HAP-1 (cell line): ENCODE results near the gene CKLF.
"Not testable (repeated sequence)": the region's sequence is repeated elsewhere in the genome, so short reads cannot be mapped to it uniquely, and the experiment has no call there.

Source experiments
- DNase-seq, 2 experiments: peaks; one replicate each; pipeline ENCODE4 v3.0.0-alpha.2; 2016 to 2020; ENCODE audit warnings: low spot score in 2 of 2
- H3K27me3 ChIP-seq: fragments of 250-450 bp; sonication (Bioruptor Pico); 2 replicates; pipeline ENCODE4 v1.5.1; 2020; ENCODE audit warnings: low read depth, mild to moderate bottlenecking, moderate library complexity
- H3K36me3 ChIP-seq: fragments of 250-450 bp; sonication (Bioruptor Pico); replicated peaks from 2 replicates; pipeline ENCODE4 v1.5.1; 2020; ENCODE audit warnings: mild to moderate bottlenecking
- H3K4me1 ChIP-seq: fragments of 250-450 bp; sonication (Bioruptor Pico); 2 replicates; pipeline ENCODE4 v1.5.1; 2020; ENCODE audit warnings: mild to moderate bottlenecking
- H3K4me3 ChIP-seq: fragments of 250-450 bp; sonication (Bioruptor Pico); 2 replicates; pipeline ENCODE4 v1.5.1; 2020; ENCODE audit warnings: mild to moderate bottlenecking, moderate library complexity
- H3K9me3 ChIP-seq: fragments of 250-450 bp; sonication (Bioruptor Pico); 2 replicates; pipeline ENCODE4 v1.5.1; 2020; ENCODE audit warnings: mild to moderate bottlenecking, moderate library complexity
- in situ Hi-C: fragments of 300-500 bp; cut with MboI; formaldehyde crosslinking; loops from 3 replicates; pipeline ENCODE4 v1.14.3; 2020; ENCODE audit warnings: low sequenced_read_pairs, inconsistent platforms, mixed read lengths

CKLF gene

DNA sequence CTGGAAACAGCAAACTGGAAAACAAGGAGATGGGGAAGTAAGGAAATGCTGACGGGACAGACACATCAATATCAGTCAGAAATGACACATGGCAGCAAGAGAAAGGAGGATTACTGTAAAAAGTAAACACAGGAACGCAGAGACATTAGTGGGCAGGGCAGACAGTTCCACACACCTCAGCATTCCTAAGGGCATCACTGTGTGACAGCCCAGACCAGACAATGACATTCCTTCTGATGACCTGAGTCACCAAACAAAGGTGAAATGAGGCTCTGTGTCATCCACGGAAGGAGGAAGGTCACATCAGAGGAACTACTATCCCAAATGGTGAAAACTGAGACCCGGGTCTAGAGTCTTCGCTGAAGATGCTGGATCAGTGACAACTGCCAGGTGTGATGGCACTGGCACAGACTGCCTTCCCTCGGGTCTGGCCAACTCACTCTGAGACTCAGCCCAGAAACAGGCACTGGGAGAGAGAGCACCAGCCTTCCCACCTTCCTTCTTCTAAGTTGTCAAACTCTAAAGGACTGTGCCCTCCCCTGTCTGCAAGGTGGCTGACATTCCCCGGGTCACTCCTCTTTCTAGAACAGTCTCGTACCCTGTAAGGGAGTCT lies 39.2 kb upstream of the CKLF start:
- Histone ChIP-seq H3K9me3 (no peaks in the 10 kb centered on the region), H3K27me3 (no peaks in the 10 kb centered on the region), H3K4me1 (peaks cover 3% of the 10 kb centered on the region), H3K4me3 (no peak overlapping the region), H3K36me3 (0 out of 2 replicates have a peak, but pooled peaks cover 6% of the 10 kb centered on the region)
- no peak for DNase-seq
- in situ Hi-C loops = no loop called here

DNA sequence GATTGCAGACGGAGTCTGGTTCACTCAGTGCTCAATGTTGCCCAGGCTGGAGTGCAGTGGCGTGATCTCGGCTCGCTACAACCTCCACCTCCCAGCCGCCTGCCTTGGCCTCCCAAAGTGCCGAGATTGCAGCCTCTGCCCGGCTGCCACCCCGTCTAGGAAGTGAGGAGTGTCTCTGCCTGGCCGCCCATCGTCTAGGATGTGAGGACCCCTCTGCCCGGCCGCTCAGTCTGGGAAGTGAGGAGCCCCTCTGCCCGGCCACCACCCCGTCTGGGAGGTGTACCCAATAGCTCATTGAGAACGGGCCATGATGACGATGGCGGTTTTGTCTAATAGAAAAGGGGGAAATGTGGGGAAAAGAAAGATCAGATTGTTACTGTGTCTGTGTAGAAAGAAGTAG lies 38.0 kb upstream of the CKLF start:
- H3K4me3 ChIP-seq, H3K9me3 ChIP-seq, DNase-seq, in situ Hi-C loops, H3K27me3 ChIP-seq, H3K4me1 ChIP-seq, H3K36me3 ChIP-seq: not testable (repeated sequence)

DNA sequence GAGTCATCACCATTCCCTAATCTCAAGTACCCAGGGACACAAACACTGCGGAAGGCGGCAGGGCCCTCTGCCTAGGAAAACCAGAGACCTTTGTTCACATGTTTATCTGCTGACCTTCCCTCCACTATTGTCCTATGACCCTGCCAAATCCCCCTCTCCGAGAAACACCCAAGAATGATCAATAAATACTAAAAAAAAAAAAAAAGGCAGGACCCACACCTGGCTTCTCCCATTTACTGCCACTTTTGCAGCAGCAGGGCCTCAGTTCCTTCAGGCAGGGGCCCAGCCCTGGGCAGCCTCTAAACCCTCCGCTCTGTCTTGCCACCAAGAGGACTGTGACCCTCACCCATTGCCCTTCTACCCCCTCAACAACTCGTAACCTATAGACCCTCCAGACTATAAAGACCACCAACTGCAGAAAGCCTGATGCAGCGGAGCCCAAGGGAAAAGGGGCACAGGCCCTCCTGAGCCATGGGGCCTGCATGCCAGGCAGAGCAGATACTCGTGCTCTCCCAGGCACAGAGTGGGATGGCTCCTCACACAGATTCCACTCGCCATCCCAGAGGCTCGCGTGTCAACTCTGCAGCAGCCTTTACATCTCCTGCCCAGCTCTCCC lies 37.3 kb upstream of the CKLF start:
- H3K36me3 ChIP-seq, H3K4me1 ChIP-seq, in situ Hi-C loops, DNase-seq, H3K27me3 ChIP-seq, H3K4me3 ChIP-seq, H3K9me3 ChIP-seq: not testable (repeated sequence)

DNA sequence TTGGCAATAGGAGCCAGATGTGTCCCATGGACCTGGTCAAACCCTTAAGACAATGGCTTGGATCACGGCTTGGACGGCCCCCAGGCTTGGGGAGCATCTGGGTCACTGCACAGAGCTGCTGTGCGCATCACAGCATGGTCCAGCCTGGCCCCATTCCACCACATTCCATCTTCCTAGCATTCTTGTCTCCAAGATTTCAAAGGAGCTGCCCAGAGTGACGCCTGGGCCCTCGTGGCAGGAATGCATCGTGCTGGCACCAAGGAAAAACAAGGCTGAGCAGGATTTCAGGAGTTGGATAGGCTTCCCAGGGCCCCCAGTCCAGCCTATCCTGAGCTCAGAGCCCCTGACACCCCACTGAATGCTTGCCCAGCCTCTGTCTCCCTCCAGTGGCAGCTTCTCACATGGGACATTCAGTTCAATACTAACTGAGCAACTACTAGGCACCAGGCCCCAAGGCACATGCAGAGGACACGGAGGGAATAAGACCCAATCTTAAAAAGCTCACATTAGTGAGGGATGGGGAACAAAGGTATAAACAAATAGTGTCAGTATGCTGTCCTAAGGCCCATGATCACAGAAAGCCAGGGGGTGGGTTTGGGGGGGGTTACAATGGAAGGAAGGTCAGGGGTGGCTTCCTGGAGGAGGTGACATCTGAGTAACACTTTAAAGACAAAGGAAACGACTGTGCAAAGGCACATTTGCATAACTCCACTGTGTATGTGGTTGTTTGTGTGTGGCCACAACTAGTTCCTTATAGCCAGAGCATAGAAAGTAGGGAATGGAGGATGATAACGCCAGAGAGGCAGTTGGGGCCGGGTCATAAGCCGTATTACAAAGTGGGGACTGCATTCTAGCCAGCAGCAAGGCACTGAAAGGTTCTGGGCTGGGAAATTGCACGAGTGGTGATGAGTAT lies 36.5 kb upstream of the CKLF start:
- Histone ChIP-seq H3K4me3 (no peak overlapping the region), H3K4me1 (no peaks in the 10 kb centered on the region), H3K36me3 (0 out of 2 replicates have a peak, but pooled peaks cover 6% of the 10 kb centered on the region), H3K9me3 (no peaks in the 10 kb centered on the region), H3K27me3 (no peaks in the 10 kb centered on the region)
- in situ Hi-C loops = no loop called here
- DNase-seq = no peak

DNA sequence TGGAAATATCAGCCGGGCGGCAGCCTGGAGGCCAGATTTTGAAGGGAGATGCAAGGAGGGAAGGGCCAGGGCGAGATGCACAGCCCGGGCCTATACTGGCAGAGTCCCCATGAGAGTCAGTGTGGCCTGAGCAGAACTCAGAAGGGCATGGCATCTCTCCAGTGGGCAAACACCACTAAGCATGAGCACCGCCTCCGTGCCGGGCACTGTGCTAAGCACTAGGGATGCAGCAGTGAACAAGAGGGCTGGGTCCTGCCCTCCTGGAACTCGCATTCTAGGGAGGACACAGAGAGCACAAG lies 35.9 kb upstream of the CKLF start:
- DNase-seq = no peak
- Histone ChIP-seq H3K9me3 (no peaks in the 10 kb centered on the region), H3K4me1 (no peaks in the 10 kb centered on the region), H3K27me3 (no peaks in the 10 kb centered on the region), H3K4me3 (no peak overlapping the region), H3K36me3 (0 out of 2 replicates have a peak, but pooled peaks cover 6% of the 10 kb centered on the region)
- in situ Hi-C loops = no loop called here

DNA sequence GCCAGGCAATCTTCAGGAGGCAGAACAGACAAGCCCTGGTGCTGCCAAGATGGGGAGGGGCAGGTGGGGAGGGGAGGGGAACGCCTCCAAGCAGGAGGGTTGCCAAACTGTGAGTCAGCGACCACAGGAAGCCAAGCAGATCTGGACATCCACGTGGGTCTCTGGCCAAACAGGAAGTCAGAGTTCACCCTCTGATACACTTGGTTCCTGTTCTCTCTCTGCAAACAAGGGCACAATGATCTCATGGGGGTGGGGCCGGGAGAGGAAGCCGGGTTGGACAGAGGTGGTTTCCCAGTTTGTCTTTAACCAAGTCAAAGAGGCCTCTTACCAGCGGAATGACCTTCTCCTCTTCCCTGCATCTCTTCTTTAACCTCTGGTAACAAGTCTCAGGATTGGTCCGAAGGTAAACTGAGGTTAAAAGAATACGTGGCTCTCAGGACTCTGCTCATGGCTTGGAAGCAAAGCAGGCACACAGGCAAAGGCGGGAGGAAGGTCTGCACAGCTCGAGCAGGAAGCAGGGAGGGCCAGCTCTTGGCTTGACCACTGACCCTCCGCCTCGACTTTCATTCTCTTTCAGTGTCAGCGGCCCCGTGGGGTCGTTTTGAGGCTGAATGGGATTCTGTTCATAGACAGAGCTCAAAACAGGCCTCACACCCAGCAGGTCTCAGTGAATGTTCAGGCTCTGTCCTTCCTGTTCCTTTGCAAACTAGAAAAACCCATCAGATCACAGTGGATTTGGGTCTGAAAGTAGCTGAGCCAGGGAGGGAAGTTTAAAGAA lies 35.4 kb upstream of the CKLF start:
- Histone ChIP-seq H3K36me3 (0 out of 2 replicates have a peak, but pooled peaks cover 3% of the 10 kb centered on the region), H3K9me3 (no peaks in the 10 kb centered on the region), H3K4me1 (no peaks in the 10 kb centered on the region), H3K4me3 (no peak overlapping the region), H3K27me3 (no peaks in the 10 kb centered on the region)
- DNase-seq = no peak
- in situ Hi-C loops = no loop called here

DNA sequence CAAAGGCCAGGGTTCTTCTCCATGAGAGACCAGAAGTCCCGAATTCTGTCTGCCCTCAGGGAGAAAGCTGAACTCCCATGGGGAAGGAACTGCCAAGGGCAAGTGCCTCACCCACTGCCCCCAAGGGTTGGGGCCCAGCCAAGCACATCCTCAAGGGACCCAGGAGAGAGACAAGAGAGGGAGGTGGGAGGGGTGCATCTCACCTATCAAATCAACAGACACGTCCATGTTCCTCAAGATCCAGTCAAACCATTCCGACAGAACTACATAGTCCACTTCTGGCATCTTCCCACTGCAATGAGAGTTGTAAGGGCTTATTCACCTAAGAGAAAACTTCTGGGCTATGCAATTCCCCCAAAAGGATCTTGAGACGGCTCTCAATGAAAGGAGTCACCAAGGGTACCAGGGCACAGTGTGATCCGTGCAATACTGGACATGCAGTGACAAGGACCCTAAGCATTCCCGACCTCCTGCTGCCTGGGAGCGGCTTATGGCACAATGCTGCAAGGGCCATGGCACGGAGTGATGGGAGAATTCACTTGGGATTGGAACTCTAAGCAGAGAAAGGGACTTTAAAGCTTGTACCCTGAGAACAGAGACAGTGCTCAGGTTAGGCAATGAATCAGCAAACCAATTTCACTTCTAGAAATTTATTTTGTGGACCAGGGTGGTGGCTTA lies 34.7 kb upstream of the CKLF start:
- Histone ChIP-seq H3K4me1 (no peaks in the 10 kb centered on the region), H3K27me3 (no peaks in the 10 kb centered on the region), H3K9me3 (no peaks in the 10 kb centered on the region), H3K36me3 (no peaks in the 10 kb centered on the region), H3K4me3 (no peak overlapping the region)
- in situ Hi-C loops = no loop called here
- no peak for DNase-seq

DNA sequence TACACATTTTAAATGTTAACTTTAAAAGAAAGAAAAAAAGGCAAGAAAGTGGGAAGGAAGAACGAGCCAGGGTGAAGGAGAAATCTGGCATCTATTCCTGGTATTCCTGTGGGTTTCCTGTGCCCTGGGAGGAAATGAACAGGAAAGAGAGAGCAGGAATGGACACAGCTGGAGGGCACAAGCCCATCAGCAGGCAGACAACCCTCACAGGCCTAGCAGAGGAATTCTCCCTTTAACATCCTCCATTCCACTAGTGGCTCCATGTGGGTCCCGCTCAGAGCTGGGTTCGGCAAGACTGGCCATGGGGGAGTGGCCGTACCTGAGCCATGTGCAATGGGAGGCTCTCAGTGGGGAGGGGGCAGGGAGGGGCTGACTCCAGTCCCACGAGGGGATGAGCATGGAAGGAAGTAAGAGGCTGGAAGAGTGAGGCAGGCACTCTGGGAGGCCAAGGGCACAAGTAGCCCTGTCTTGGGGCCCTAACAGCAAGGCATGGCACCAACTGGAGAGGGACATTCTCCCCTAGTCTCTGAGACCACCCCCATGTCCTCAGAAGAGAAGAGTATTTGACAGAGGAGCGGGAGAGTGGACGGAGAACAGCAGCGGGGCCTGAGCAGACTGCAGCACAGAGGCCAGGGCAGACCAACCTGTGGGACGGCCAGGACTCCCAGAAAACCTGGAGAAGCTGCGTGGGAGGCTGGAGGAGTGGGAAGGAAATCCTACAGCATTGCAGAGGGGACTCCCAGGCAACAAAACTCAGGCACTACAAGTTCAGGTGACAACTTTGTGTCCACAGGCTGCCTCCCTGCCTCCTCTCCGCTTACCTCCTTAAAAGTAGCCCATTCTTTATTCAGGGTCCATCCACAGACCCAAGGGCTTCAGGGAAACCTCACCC lies 32.6 kb upstream of the CKLF start:
- no peaks in the 10 kb centered on the region for H3K27me3 ChIP-seq
- H3K36me3 ChIP-seq = no peaks in the 10 kb centered on the region
- no peaks in the 10 kb centered on the region for H3K9me3 ChIP-seq
- H3K4me1 ChIP-seq = no peaks in the 10 kb centered on the region
- in situ Hi-C loops = no loop called here
- no peak for DNase-seq
- no peak overlapping the region for H3K4me3 ChIP-seq

DNA sequence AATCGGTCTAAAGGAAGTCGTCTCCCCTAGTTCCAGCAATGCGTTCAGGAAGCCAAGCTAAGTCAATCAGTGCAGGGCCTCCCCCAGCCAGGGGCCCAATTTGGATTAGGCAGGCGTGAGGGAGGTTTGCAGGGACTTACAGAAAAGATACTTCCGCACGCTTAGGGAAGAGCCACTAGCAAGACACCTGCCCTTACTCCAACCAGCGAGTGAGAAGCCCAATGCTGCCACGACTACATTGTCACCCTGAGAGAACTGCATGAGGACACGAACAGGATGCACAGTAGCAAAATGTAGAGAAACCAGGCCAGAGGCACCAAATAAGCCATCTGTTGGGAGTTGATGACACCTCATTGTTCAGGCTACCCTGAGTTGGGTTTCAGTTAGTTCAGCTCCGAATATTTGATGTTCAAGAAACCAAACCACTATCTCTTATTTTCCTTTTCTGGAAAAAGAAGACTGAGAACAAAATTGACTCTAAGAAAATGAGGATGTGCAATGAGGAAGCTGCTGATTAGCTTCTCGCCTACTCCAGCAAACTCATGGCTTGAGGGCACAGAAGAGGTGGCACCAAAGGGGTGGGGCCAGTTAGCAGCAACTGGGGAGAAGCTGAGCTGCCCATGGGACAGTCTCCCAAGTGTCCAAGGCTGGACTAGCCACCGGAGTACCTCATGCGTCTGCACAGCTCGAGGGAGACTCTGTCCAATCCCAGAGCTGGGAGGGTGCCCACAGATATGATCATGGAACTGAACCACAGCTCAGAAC lies 31.8 kb upstream of the CKLF start:
- Histone ChIP-seq H3K27me3 (no peaks in the 10 kb centered on the region), H3K4me3 (no peak overlapping the region), H3K36me3 (no peaks in the 10 kb centered on the region), H3K9me3 (no peaks in the 10 kb centered on the region), H3K4me1 (no peaks in the 10 kb centered on the region)
- no peak for DNase-seq
- in situ Hi-C loops = no loop called here

DNA sequence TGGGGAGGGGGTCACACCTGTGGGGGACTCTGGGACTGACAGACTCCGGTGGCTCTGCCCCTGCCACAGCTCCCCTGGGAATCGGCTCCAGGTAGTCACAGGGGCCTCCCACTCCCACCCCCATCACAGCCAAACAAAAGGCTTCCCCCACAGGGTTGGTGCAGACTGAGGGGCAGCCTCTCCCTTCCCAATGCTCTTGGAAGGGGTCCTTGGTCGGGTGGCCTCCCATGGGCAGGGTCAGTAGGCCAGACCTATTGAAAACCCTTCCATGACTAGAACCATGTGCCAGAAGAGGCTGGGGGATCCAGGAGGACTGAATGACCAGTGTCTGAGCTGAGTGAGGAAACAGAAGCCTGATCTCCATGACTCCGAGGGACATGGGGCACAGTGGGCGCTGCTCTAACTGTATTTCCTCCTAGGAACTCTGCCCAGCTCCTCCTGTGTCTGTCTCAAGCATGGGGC lies 31.1 kb upstream of the CKLF start:
- no peak overlapping the region for H3K4me3 ChIP-seq
- H3K27me3 ChIP-seq = no peaks in the 10 kb centered on the region
- H3K36me3 ChIP-seq = no peaks in the 10 kb centered on the region
- H3K4me1 ChIP-seq = no peaks in the 10 kb centered on the region
- no peak for DNase-seq
- no peaks in the 10 kb centered on the region for H3K9me3 ChIP-seq
- in situ Hi-C loops = no loop called here

DNA sequence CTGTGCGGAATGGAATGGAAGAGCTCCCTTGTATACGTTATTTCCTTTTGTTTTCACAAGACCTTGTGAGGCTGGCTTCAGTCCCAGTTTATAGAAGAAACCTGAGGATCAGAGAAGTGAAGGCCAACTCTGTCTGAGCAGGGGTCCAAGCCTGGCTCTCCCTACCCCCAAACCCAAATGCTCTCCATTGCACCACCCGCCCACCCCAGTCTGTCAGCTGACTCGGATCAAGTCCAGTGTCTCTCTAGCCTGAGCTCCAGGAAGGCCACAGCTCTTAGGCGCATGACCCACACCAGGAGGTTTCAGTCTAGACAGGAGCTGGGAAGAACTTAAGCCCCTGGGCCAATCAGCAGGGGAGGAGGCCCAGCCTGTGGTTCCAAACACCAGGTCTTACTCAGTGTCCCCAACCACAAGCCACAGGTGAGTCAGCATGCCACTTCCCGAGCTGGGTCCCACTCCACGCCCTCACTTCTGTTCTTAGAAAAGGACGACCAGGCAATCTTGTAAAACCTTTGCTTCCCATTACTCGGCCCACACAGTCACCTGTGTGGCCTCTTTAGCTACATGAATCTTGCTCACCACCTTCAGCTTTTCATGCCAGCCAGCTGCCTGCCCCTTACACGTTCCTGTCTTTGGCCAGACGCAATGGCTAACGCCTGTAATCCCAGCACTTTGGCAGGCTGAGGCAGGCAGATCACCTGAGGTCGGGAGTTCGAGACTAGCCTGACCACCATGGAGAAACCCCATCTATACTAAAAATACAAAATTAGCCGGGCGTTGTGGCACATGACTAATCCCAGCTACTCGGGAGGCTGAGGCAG lies 30.2 kb upstream of the CKLF start:
- no peaks in the 10 kb centered on the region for H3K4me1 ChIP-seq

More for the DNA sequence above, 30.2 kb upstream of the CKLF start:
- H3K27me3 ChIP-seq = no peaks in the 10 kb centered on the region
- H3K4me3 ChIP-seq = no peak overlapping the region
- in situ Hi-C loops = no loop called here
- no peak for DNase-seq
- no peaks in the 10 kb centered on the region for H3K9me3 ChIP-seq
- no peaks in the 10 kb centered on the region for H3K36me3 ChIP-seq
